DMS53 (cell line): ENCODE data around the gene RPS15.

Experiments
- DNase-seq: peaks from one replicate; lab custom pipeline; 2025; lab: John Stamatoyannopoulos, UW

RPS15 gene

DNA sequence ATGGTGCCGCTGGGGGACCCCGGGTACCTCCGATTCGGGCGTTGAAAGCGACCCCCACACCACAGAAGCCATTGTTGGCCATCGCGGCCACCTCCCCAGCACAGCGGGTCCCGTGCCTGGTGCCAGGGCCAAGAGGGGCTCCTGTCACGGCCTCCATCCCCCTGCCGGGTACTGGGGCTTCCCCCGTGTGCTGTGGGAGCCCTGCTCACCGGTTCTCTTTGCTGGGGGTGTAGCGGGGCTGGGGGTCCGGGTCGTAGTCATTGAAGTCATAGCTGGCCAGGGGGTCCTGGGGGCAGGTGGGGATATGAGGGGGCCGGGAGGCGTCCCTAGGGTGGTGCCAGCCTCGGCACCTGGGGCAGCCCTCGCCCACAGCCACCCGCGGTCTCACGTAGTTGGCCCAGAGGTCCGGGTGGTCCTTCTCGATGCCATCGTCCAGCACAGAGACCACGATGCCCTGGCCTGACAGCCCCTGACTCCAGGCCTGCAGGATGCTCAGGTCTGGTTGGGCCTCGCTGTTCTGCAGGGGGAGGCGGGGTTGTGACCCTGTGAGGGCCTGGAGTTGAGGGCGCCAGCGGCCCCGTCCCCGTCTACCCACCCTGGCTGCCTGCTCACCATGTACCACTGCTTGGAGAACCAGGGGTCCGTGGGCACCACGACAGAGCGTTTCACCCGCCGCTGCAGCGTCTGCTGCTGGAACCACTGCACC, 49.5 kb downstream of the RPS15 start:
- no peak for DNase-seq

DNA sequence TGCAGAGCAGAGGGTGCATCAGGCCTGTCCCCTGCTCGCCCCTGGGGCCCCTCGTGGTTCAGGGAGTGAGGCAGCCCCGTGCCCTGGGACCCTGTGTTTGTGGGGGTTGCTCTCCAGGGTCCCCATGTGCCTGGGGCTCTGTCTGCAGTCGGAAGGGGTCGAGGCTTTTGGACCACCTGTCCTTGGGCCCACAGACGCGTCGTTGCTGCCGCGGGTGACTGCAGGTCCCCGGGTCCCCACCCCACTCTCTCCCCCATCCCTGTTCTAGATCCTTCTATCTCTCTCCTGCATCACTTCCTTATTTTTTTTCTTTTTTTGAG, 50.0 kb downstream of the RPS15 start:
- no peak for DNase-seq

DNA sequence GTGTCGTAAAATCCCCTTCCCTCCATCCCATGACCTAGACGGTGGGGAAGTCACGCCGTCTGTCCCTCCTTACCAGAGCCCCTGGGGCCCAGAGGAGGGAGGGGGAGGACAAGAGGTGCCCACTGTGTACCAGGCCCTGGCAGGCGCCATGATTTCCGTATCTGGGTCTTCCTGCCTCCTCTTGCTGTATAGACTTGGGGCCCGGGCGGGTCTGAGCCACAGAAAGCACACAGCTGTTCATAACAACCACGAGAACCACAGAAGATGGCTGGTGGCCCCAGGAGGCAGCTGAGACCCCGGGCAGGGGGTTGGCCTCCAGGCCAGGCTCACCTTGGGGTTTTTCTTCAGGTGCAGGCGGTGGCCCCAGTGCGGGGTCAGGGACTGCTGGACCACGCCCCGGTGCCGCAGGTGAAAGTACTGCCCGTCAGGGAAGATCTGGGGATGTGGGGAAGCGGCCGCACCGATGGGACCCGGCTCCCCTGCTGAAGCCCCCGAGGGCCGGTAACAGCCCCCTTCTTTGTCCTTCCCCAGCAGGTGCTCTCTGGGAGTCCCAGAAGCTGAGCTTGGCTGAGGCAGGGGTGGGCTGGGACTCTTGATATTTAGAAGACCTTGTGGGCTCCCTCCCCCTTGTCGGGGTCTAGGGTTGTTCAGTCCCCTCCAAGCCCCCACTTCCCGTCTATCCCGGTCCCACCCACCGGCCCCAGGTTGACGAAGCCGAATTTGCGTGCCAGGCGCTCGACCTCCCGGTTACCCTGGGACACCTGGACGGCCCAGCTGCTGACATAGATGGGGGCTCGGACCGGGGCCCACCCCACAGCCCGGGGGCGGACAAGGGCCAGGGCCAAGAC, 51.5 kb downstream of the RPS15 start:
- no peak for DNase-seq
